Right renal cortex interstitium (tissue), 3 donors: Measurements from ENCODE around the gene SCN1B. TPM values are rescaled to one million over a fixed set of nuclear protein-coding genes. Genes with fewer than 3 reads are reported as not detected.

ENCODE experiments used
- polyA plus RNA-seq, 3 donors: library from polyadenylated mRNA; unstranded; fragments of 120-200 nt; gene quantifications; one replicate each; pipeline ENCODE4 v1.2.1, GENCODE V29; 2013; ENCODE audit not compliant: insufficient read length in 3 of 3

The SCN1B gene
- polyA plus RNA-seq, 3 donors, result 0.55 to 0.92 (median 0.64) TPM

Other genes with a start within 250 kb of the SCN1B start
- gene ZNF30, start 103.6 kb upstream of the SCN1B start, polyA plus RNA-seq, result 1 to 10 TPM; 7.0 to 8.5 (median 7.8) TPM
- 1 to 10 TPM; 6.9 to 7.9 (median 7.0) TPM for gene ZNF792, start 66.2 kb upstream of the SCN1B start, polyA plus RNA-seq
- gene GRAMD1A, start 30.1 kb upstream of the SCN1B start, polyA plus RNA-seq, result 10 to 100 TPM; 38.3 to 51.2 (median 46.1) TPM
- 100 to 1,000 TPM in 1 of 3 donors, 10 to 100 TPM in 2; 78.8 to 102 (median 83.3) TPM for gene HPN, start 11.3 kb downstream of the SCN1B start, polyA plus RNA-seq
- gene FXYD3, start 85.4 kb downstream of the SCN1B start, polyA plus RNA-seq, result 10 to 100 TPM in 2 of 3 donors, 1 to 10 TPM in 1; 7.0 to 26.7 (median 15.4) TPM
- gene LGI4, start 104.6 kb downstream of the SCN1B start, polyA plus RNA-seq, result 1 to 10 TPM; 2.2 to 3.0 (median 2.3) TPM
- 10 to 100 TPM; 16.1 to 22.5 (median 20.2) TPM for gene FXYD1, start 108.4 kb downstream of the SCN1B start, polyA plus RNA-seq
- 1 to 10 TPM in 1 of 3 donors, under 1 TPM in 2; 0.50 to 1.0 (median 0.57) TPM for gene FXYD7, start 112.8 kb downstream of the SCN1B start, polyA plus RNA-seq
- gene FXYD5, start 124.3 kb downstream of the SCN1B start, polyA plus RNA-seq, result 10 to 100 TPM; 19.1 to 36.7 (median 25.5) TPM
- gene FAM187B, start 198.3 kb downstream of the SCN1B start, polyA plus RNA-seq, result not detected
- 10 to 100 TPM; 38.5 to 52.0 (median 51.5) TPM for gene LSR, start 218.5 kb downstream of the SCN1B start, polyA plus RNA-seq
- 100 to 1,000 TPM; 160 to 166 (median 164) TPM for gene USF2, start 238.5 kb downstream of the SCN1B start, polyA plus RNA-seq